GM21423 (cell line): ENCODE results near the gene FAM170B.

ENCODE experiments used
- ATAC-seq: cut with Tn5 transposase; IDR thresholded peaks from one replicate; pipeline ENCODE4 v1.9.1; 2021; ENCODE audit warnings: mild to moderate bottlenecking, moderate library complexity; ENCODE audit not compliant: unreplicated experiment

FAM170B gene

DNA sequence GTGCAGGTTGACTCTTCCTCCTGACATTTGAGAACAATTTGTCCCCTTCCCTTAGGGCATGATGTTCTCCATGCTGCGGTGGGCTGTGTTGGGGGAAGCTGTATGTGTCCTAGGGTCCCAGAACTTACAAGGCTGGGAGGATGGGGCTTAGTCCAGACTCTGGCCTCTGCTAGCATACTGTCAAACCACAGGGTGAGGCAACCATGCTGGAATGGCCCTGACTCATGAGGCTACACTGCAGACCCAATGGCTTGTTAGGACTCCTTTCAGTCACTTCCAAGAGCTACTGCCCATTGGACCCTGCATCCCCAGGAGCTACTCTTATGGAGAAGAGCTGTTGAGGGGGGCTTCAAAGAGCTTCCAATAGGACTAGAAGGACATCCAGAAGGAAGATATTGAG, 20.1 kb upstream of the FAM170B start:
- no peak for ATAC-seq

DNA sequence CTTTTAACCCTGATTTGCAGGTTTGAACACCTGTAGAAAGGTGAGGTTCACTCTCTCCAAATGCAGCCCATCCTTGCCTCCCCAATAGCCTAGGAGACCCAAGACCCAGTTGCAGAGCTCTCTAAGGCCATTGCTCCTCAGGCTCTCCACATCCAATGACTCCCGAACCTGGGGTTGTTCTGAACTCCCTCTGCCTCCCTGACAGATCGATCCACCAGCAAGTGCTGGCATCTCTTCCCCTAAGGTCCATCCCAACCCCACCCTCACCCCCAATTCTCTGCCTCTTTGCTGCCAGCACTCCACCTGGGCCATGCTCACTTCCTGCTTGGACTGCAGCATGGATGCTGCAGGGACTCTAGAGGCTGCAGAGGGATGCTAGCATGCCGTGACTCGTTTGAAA, 19.3 kb upstream of the FAM170B start:
- ATAC-seq: no peak

DNA sequence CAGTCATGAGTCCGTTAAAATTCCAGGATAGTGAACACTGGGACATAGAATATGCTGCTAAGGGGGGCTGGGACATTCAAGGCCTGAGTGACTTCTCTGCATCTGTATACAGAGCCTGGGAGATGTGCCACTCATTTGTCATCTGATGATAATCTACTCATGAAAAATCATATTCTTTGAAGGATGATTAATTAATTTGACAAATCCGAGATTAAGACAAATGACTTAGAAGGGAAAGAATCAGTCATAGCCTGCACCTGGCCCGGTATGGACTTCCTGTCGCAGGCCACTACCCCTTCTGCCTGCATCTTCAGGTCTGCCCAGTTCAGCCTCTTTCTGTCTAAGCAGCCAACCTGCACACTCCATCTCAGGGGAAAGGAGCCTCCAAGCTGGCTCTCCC, 18.8 kb upstream of the FAM170B start:
- no peak for ATAC-seq

DNA sequence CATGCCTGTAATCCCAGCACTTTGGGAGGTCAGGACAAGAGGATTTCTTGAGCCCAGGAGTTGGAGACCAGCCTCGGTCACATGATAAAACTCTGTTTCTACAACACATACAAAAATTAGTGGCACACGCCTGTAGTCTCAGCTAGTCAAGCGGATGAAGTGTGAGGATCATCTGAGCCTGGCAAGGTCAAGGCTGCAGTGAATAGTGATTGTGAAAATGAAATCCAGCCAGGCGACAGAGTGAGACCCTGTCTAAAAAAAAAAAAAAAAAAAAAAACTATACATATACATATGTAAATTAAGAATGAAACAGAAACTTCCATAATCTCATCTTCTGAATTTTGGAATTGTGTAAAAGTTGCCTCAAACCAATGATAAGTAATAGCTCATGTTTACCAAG, 18.2 kb upstream of the FAM170B start:
- ATAC-seq: no peak

DNA sequence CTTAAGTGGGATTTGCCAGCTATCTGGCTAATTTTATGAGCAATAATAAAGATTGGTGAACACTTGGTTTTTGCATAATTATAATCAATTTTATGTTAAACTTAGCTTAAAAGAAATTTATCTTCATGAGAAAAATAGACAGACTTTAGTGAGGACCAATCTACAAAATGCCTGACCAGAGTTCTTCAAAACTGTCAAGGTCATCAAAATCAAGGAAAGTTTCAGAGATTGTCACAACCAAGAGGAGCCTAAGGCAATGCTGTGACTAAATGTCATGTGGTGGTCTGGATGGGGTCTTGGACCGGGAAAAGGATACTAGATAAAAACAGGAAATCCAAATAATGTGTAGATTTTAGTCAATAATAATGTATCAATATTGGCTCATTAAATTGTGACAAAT, 17.7 kb upstream of the FAM170B start:
- no peak for ATAC-seq

DNA sequence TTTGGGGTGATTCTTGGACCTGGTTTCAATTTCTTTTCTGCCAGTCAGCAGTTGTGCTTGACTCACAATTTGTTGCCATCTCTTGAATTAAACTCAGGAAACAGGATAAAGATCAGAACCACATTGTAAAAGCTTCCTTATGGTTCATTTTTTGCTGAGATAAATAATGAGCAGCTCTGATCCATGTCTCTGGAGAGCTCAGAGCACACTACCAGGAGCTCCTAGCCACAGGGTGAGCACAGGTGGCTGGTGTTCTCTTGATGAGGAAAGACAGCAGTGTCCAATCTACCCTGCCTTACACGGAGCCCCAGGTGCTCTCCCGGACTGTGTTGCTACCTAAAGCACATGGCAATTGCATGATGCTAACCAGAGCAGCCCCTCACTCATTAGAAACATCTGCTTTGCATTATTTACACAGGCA, 17.2 kb upstream of the FAM170B start:
- no peak for ATAC-seq

DNA sequence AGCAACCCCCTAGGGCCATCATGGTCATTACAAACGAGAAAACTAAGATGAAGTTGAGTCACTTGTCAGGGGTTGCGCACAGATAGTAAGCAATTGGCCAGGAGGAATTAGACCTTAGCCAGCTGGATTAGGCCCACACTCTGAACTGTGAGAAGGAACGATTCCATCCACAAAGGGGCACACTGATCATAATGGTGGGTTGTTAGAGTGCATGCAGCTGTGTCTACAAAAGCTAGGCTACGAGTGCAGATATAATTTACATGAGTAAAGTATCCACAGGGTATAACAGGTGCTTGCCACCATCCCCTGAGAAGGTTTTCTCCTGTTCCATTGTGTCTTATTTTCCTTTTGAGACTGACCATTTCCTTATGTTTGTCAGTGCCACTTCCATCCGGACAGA, 16.6 kb upstream of the FAM170B start:
- ATAC-seq: no peak

DNA sequence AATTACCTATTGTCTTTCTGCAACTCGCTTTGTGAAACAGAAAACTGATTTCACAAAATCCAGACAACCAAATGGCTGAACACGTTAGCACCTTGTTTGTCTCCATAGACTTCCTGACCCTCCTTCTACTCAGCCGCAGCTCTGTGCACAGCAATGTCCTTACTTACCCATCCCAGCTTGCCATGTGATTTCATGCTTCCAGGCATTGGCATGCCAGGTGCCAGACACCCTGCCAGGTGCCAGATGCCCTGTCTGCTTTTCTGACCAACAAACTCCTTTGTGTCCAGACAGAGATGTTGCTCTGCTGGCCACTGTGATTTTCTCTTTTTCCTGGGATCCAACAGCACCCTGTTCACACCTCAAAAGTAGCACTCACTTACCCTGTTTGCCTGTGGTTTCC, 16.1 kb upstream of the FAM170B start:
- no peak for ATAC-seq

DNA sequence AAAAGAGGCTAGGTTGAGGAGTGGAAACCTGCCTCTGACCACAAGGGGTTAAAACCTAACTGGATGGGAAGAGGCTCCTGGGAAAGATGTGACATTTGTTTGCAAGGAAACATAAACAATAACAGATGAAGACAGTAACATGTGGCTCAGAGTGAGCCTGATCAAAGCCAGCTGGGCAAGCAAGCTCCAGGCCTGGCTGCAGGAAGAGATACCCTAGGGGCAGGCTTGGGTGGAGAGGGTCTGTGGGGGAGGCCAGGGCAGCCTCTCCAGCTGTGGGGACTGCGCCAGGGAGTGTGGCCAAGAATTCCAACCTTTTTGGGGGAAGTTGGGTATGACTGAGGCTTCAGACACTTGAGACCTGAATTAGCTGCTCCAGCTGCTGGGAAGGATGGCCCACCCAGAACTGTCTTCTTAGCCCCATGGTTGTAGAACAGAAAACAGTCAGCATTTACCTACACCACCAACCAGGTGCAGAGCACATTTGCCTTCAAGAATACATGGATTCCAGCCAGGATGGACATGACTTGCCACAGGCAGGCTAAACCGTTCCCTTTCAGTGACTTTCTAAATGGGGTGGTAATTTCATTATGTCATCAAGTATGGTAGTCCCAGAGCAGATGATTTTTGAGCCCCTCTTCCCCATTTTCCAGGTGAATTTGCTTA, 10.4 kb upstream of the FAM170B start:
- ATAC-seq: no peak

DNA sequence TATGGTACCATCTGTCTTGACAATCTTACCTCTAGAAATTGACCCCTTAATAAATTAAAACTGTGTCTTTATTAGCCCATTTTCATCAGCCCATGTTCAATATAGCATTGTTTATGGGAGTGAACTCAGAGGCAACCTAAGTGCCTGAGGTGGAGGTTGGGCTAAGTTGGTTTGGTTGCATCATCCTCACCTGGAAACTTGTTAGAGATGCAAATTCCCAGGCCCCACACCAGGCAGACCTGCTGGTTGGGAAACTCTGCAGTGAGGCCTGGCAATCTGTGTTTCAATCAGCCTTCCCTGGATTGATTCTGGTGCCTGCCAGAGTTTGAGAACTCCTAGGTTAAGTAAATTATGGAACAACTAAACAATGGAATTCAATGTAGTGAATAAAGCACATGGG, 9.4 kb upstream of the FAM170B start:
- ATAC-seq: no peak

DNA sequence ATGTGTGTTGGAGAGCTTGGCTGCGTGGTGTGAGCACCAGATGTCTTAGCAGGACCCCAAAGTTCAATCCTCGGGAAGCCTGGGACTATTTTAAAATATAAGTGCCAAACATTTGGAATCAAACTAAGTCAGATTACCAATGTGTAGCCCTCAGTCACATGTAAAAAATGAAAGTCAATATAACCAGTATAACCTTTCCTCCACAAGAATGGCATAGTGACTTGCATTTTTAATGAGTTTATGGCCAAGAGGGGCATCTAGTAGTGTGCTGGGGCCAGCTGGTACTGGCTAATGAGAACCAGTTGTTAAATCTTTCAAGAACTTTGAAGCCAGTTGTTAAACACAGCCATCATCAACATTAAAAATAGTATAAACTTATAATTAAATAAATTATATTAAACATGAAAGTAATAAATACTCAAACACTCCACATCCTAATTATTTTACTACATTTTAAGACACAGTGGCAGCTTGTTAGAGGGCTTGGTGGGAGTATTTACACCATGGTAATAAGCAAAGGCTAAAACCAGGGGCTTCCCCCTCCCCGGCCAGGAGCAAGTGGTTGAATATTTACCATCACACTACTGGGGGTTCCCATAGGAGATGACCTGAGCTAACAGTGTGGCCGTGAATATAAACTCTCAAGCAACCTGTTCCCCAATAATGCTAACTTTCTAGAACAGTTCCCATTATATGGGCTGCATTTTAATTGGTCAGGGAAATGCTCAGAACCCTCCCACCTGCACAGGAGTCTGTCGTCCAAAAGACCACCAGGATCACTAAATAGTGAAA, 7.9 kb upstream of the FAM170B start:
- peak; percentile 62 for ATAC-seq

DNA sequence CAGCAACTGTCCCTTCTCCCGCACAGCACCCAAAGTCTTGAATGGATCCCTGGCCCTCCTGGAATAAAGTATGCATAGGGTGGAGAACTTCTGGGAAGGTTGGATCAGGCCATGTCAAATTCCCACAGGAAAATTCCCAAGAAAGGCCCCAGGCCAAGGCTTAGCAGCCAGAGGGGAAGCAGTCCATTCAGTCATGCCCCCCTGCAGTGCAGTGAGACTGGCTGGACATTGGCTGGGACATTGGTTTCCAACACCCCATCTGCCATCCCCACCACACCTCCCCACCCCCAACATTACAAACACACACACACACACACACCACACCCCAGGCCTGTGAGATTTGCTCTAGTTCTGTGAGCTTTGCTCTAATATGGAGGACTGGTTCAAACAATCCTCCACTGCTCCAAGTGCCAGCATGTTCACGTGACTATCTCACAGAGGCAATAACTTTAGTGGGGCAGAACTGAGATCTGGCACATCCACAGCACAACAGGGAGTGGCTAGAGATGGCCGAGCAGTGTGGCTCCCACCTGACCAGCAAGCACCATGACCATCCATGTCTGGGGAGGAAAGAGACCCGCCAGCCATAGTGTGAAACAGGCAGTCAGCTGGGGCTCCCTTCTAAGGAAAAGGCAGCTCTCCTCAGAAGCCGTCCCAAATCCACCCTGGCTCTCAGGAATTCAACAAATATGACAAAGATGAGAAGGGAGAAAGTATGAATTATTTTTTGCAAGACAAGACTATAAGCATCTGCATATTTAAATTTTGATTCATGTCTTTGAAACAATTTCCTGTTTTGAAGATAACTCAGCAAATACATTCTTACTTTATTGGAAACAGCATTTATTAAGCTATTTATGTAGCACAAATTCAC, 6.7 kb upstream of the FAM170B start:
- ATAC-seq: no peak

DNA sequence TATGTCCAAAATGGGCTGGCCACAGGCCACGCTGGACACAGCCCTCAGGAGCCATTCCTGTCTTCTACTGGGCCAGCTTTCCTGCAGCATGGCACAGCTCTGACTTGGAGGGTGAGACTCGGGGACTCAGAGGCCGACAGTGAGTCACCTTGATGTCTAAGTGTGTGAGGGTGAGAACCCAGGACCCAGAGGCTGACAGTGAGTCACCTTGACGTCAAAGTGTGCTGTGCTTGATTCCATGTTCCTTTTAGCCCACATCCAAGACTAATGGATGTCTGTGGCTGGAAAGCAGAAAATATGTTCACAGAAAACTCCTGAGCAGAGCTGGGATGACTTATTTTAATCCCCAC, 6.0 kb upstream of the FAM170B start:
- ATAC-seq: no peak

DNA sequence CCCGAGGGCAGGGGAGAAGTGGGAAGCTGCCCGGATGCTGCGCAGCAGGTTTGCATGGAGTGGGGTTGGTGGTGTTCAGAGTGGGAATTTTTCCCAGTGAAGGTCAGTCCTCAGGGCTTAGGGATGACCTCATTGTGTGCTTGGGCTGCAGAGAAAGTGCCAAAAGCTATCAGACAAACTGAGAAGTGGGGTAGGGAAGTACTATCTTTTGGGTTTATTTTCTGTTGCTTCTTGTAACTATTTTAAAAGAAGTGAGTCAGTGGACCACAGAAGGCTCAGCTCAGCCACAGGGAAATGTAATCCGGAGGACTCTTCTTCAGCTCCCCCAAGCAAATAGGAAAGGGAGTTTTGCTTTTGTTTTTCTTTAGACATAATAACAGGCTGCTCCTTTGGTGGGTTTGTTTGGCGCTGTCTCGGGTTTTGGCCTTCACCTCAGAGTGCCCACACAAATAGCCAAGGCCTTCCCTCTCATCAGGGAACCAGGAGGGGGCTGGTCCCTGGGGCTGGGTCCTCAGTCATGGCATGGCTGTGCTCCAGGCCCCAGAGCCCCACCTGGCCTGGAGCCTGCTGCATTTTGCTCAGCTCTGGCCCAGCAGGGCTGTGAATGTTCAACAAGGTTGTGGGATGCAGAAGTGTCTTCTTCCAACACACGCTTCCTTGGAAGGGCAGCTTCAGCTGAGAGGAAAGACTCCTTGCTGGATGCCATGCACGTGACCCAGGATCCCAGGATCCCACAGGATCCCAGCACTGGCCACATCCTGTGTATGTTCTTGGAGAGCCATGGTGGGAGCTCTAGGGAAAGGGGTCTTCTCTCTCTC, 5.4 kb upstream of the FAM170B start:
- ATAC-seq: no peak

DNA sequence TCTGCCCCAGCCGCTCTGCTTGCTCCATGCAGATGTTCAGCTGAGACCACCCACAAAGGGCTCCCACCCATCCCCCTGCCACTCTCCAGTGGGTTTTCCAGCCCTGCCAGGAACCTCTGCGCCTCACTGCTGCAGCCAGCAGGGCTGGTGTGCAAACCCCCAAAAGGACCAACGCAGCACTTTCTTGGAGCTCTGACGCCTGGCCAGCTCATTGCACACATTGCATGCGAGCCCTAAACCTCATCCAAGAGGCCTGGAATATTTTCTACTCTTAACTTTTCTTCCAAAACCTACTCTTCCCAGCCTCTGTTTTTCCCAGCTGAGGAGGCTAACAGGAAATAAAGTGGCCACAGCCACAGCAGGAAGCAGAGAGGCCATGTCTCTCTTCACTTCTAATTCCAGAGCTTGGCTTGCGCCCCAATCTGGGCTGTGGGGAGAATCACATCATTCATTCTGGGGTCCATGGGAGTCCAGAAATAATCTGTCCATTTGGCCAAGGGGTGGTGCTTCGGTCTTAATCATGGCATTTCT, 4.6 kb upstream of the FAM170B start:
- ATAC-seq: no peak

DNA sequence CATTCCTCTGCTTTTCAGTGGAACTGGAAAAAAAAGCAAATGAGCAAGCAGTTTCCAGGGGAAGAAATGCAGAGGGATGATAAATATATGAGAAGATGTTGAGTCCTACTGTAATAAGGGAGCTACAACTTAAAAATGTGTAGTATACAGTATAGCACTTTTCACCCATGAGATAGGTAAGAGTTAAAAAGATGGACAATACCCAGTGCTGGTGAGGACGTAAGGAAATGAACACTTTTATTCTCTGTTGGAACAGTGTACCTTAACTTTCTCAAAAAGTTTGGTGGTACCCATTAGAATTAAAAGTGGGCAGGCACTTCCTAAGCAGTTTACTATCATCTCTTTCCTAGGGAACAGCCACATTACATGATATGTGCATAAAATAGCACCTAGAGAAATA, 2.7 kb upstream of the FAM170B start:
- no peak for ATAC-seq

DNA sequence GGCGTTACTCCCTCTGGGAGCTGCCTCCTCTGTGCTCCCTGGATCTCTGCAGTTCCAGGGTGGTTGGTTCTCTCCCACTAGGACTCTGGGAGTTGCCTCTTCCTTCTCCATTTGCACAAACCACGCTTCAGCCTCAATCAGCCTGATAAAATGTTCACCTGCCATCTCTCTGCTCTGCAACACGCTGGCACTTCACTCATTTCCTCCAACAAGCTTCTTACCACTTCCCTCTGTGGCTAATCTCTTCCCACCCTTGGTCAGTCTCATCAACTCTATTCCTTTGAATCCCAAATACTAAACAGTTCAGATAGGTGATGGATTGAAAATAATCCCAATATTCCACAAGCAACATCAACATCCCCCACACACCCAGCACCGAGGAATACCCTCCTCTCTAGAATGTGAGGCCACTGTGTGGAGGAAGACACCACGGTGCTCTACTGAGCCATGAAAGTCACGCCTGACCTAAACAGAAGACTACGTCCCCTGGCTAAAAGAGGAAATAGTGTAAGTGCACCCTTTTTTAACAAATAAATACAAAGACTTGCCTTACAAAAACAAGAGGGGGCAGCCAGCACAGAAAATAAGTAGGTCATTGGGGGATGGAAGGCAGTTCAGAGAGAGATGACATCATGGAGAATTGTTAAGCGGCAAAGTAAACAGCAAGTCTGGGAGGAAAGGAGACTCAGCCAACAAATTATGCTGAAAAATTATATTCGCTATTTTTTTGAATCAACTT, 1.9 kb upstream of the FAM170B start:
- no peak for ATAC-seq

DNA sequence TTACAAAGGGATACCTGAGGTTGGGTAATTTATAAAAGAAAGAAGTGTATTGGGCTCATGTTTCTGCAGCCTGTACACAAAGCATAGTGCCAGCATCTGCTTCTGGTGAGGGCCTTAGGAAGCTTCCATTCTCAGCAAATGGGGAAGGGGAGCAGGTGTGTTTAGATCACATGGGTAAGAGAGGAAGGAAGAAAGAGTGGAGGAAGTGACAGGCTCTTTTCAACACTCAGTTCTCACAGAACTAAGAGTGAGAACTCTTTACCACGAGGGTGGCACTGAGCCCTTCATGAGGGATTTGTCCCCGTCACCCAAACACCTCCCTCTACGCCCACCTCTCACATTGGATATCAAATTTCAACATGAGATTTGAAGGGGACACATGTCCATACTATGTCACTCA, 506 bp upstream of the FAM170B start:
- no peak for ATAC-seq

DNA sequence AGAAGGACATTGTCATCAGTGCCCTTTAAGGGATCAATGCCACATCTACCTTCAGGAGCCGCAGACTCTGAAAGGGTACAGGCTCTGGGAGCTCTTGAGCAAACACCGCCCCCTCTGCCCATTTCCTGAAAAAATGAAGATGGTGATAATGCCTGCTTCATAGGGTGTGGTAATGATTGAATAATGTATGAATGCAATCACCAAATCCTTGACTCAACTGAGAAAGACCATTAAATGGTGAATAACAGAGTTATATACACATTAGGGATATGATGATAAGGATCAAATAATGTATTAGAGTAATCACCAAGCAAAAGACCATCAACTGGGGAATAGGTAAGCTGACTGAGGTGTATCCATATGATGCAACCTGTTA, 1.5 kb downstream of the FAM170B start:
- no peak for ATAC-seq
